GM18499 (cell line): Measurements from ENCODE around the gene TRABD2B.
"Not testable (repeated sequence)": the region's sequence is repeated elsewhere in the genome, so short reads cannot be mapped to it uniquely, and the experiment has no call there.

Source experiments
- ATAC-seq: cut with Tn5 transposase; IDR thresholded peaks from one replicate; pipeline ENCODE4 v1.9.1; 2021; ENCODE audit warnings: moderate number of reproducible peaks; ENCODE audit not compliant: insufficient read depth, unreplicated experiment

The TRABD2B gene

GRCh38 chr1:47970882-47971281, 26.3 kb downstream of the TRABD2B start:
- ATAC-seq, result no peak

- ATAC-seq, result no peak
Measured at GRCh38 chr1:47969478-47969877, 27.7 kb downstream of the TRABD2B start.

- ATAC-seq, result no peak
Measured at GRCh38 chr1:47968556-47968888, 28.7 kb downstream of the TRABD2B start.

GRCh38 chr1:47967864-47968555, 29.2 kb downstream of the TRABD2B start:
- ATAC-seq, result no peak

- no peak for ATAC-seq
Measured at GRCh38 chr1:47965816-47966215, 31.4 kb downstream of the TRABD2B start.

GRCh38 chr1:47964636-47965035, 32.5 kb downstream of the TRABD2B start:
- ATAC-seq, result no peak

- no peak for ATAC-seq
Measured at GRCh38 chr1:47963568-47964358, 33.4 kb downstream of the TRABD2B start.

- no peak for ATAC-seq
Measured at GRCh38 chr1:47962750-47963492, 34.3 kb downstream of the TRABD2B start.

- ATAC-seq, result not testable (repeated sequence)
Measured at GRCh38 chr1:47961835-47962234, 35.4 kb downstream of the TRABD2B start.

- not testable (repeated sequence) for ATAC-seq
Measured at GRCh38 chr1:47956491-47956890, 40.7 kb downstream of the TRABD2B start.

GRCh38 chr1:47953661-47954060, 43.5 kb downstream of the TRABD2B start:
- no peak for ATAC-seq

GRCh38 chr1:47951545-47952235, 45.5 kb downstream of the TRABD2B start:
- no peak for ATAC-seq

- no peak for ATAC-seq
Measured at GRCh38 chr1:47951026-47951425, 46.2 kb downstream of the TRABD2B start.

- no peak for ATAC-seq
Measured at GRCh38 chr1:47950471-47950870, 46.7 kb downstream of the TRABD2B start.

- ATAC-seq, result no peak
Measured at GRCh38 chr1:47948126-47948525, 49.1 kb downstream of the TRABD2B start.

- ATAC-seq, result no peak
Measured at GRCh38 chr1:47947531-47947930, 49.7 kb downstream of the TRABD2B start.

- no peak for ATAC-seq
Measured at GRCh38 chr1:47944561-47944960, 52.6 kb downstream of the TRABD2B start.

- no peak for ATAC-seq
Measured at GRCh38 chr1:47942240-47942629, 55.0 kb downstream of the TRABD2B start.

- ATAC-seq, result no peak
Measured at GRCh38 chr1:47941609-47942239, 55.5 kb downstream of the TRABD2B start.

GRCh38 chr1:47940779-47941178, 56.4 kb downstream of the TRABD2B start:
- no peak for ATAC-seq
